KBM-7 (cell line): ENCODE measurements around the gene MED6.
A peak's percentile ranks its signal among the peaks of the same experiment; 100 is the strongest.

Experiments
- DNase-seq: peaks from one replicate; pipeline ENCODE4 v3.0.0-alpha.2; 2015
- in situ Hi-C: fragments of 300-500 bp; cut with MboI; formaldehyde crosslinking; loops from 2 replicates; pipeline ENCODE4 v1.14.3; 2020; ENCODE audit warnings: low sequenced_read_pairs, low pct_unique_long_range_greater_than_20kb, mixed read lengths

MED6 gene

GRCh38 chr14:70600382-70601157 lies at the start of gene MED6:
Gene MED6 (minus strand): TSS chr14:70600655. CDS start chr14:70600637, 18 bp downstream.
- in situ Hi-C loops, result no loop called here
- peak; percentile 87 for DNase-seq

- DNase-seq, result no peak
- in situ Hi-C loops, result no loop called here
Measured at GRCh38 chr14:70649803-70650202, 49.3 kb upstream of the MED6 start.

- no peak for DNase-seq
- in situ Hi-C loops, result no loop called here
Measured at GRCh38 chr14:70648346-70648745, 47.9 kb upstream of the MED6 start.

GRCh38 chr14:70646705-70647104 lies 46.2 kb upstream of the MED6 start:
- DNase-seq, result no peak
- in situ Hi-C loops, result no loop called here

- in situ Hi-C loops, result no loop called here
- DNase-seq, result no peak
Measured at GRCh38 chr14:70645892-70646291, 45.4 kb upstream of the MED6 start.

GRCh38 chr14:70643967-70644366 lies 43.5 kb upstream of the MED6 start:
- in situ Hi-C loops, result no loop called here
- DNase-seq, result no peak

GRCh38 chr14:70642303-70643235 lies 42.1 kb upstream of the MED6 start:
- DNase-seq, result peak; percentile 64
- in situ Hi-C loops, result no loop called here

GRCh38 chr14:70641548-70642302 lies 41.3 kb upstream of the MED6 start, which contains the start of gene TTC9:
Gene TTC9 (plus strand): TSS chr14:70641916. CDS start chr14:70642130, 214 bp downstream.
- in situ Hi-C loops, result no loop called here

GRCh38 chr14:70640938-70641547 lies 40.6 kb upstream of the MED6 start:
- in situ Hi-C loops, result no loop called here
- peak; percentile 47 for DNase-seq

More at GRCh38 chr14:70641548-70642302, 41.3 kb upstream of the MED6 start, which contains the start of gene TTC9:
- DNase-seq, result no peak

GRCh38 chr14:70638416-70638815 lies 38.0 kb upstream of the MED6 start:
- in situ Hi-C loops, result no loop called here
- no peak for DNase-seq

- in situ Hi-C loops, result no loop called here
Measured at GRCh38 chr14:70635971-70636595, 35.6 kb upstream of the MED6 start.

GRCh38 chr14:70631948-70632347 lies 31.5 kb upstream of the MED6 start:
- no peak for DNase-seq
- in situ Hi-C loops, result no loop called here

More at GRCh38 chr14:70635971-70636595, 35.6 kb upstream of the MED6 start:
- no peak for DNase-seq

- in situ Hi-C loops, result no loop called here
- no peak for DNase-seq
Measured at GRCh38 chr14:70624972-70625371, 24.5 kb upstream of the MED6 start.

- in situ Hi-C loops, result no loop called here
- DNase-seq, result peak; percentile 68
Measured at GRCh38 chr14:70622111-70622712, 21.8 kb upstream of the MED6 start.

- DNase-seq, result no peak
- in situ Hi-C loops, result no loop called here
Measured at GRCh38 chr14:70619708-70620107, 19.3 kb upstream of the MED6 start.

- in situ Hi-C loops, result no loop called here
- DNase-seq, result no peak
Measured at GRCh38 chr14:70618314-70618713, 17.9 kb upstream of the MED6 start.

GRCh38 chr14:70616646-70617045 lies 16.2 kb upstream of the MED6 start:
- in situ Hi-C loops, result no loop called here
- DNase-seq, result no peak

GRCh38 chr14:70611216-70611615 lies 10.8 kb upstream of the MED6 start:
- no peak for DNase-seq
- in situ Hi-C loops, result no loop called here
